ENCODE data around the gene TM4SF18.

Gene TM4SF18

GRCh38 chr3:149280671-149281349, 52.6 kb downstream of the TM4SF18 start:
- DNase-seq, result no peak

GRCh38 chr3:149278911-149279310, 54.5 kb downstream of the TM4SF18 start:
- no peak for DNase-seq

DNA sequence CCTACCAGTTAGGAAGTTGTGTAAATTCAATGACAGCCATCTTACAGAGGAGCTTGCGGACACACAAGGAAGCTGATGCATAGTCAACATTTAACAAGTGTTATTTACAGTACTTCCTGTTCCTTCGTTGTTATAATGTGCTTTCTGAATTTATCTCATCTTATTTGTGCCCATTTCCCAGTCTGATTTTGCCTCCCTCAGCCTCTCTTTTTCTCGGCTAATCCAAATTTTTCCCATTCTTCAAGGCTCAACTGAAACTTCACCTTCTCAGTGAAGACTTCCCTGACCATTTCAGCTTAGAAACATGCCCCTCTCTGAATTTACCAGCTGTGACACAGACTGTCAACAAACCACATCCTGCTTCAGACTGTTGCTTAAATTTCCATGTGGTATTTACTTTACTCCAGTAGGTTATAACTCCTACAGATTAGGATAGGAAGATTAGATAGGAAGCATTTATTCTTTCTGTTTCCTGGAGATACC, 56.1 kb downstream of the TM4SF18 start:
- DNase-seq, result no peak

DNA sequence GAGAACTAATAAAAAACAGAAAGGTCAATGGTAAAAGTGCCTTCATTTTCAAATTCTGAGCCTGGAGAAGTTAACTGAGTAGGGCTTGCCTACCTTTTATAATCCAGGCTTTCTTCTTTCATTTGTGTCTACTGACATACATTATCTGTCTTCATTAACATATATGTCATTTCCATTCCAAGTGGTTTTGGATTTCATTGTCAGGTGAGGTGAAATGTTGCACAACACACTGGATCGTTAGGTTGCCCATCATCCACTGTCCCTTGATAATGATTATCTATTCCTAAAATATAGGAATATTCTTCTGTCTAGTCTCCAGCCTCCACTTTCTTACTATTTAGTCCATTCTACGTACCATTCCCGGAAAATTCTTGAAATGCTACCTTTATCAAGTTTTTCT, 56.8 kb downstream of the TM4SF18 start:
- no peak for DNase-seq

- no peak for DNase-seq
Measured at GRCh38 chr3:149274220-149274619, 59.2 kb downstream of the TM4SF18 start.

- DNase-seq, result peak; percentile 63
Measured at GRCh38 chr3:149273096-149273751, 60.2 kb downstream of the TM4SF18 start.

GRCh38 chr3:149271669-149272068, 61.8 kb downstream of the TM4SF18 start:
- no peak for DNase-seq

DNA sequence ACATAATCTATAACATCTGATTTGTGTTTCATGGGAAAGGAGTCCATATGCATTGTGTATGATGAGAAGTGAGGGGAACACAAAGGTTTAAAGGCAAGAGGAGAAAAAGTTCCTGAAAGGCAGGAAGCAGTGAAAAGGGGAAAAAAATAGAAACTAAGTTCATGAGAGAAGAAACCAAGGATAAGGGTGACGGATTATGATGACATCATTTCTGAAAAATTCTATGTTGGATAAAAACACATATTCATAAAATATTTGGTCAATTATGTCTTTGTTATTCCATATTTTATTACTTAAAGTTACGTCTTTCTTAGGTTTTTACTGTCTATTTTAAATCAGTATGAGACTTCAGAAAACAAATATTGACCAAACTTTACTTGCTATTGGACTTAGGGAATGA, 63.3 kb downstream of the TM4SF18 start:
- no peak for DNase-seq

- DNase-seq, result no peak
Measured at GRCh38 chr3:149269687-149270086, 63.7 kb downstream of the TM4SF18 start.

All from NCI-H2107 (cell line).